Stomach (tissue), 9 donors: ENCODE results near the gene CEP44. TPM values are rescaled to one million over a fixed set of nuclear protein-coding genes. Genes with fewer than 3 reads are reported as not detected.

Source experiments
- DNase-seq, 2 donors: peaks; one replicate each; pipeline versions ENCODE4 v3.0.0 to v3.0.0-alpha.2; 2013 to 2019
- H3K27ac ChIP-seq, 5 donors: fragments of 200-600 bp in 4 of 5; sonication (generic) in 4 of 5; one replicate each; pipeline ENCODE4 v1.5.1; 2013 to 2019; ENCODE audit warnings: mild to moderate bottlenecking in 1 of 5, moderate library complexity in 1 of 5
- H3K27me3 ChIP-seq, 3 donors: fragments of 200-600 bp; sonication (generic); one replicate each; pipeline ENCODE4 v1.5.1; 2017 to 2019; ENCODE audit warnings: mixed run types in 1 of 3
- H3K36me3 ChIP-seq, 4 donors: fragments of 200-600 bp; sonication (generic); 1 replicate in 3 of 4; 2 replicates in 1 of 4; pipeline ENCODE4 v1.5.1; 2016 to 2019
- H3K4me1 ChIP-seq, 4 donors: fragments of 200-600 bp; sonication (generic); one replicate each; pipeline ENCODE4 v1.5.1; 2016 to 2019
- H3K4me3 ChIP-seq, 4 donors: fragments of 200-600 bp; sonication (generic) in 3 of 4; one replicate each; pipeline ENCODE4 v1.5.1; 2016 to 2019; ENCODE audit warnings: mild to moderate bottlenecking in 1 of 4
- H3K9me3 ChIP-seq, 4 donors: fragments of 200-600 bp; sonication (generic); one replicate each; pipeline ENCODE4 v1.5.1; 2016 to 2019
- EP300 ChIP-seq: sonication (generic); formaldehyde crosslinking; IDR thresholded peaks from one replicate; pipeline ENCODE4 v1.6.1; 2017; ENCODE audit warnings: antibody characterized with exemption
- POLR2A ChIP-seq, 4 donors: fragments of 450-650 bp; IDR thresholded peaks; one replicate each; pipeline ENCODE4 v1.6.1; 2016; ENCODE audit warnings: antibody characterized with exemption in 4 of 4, control low read depth in 2 of 4, mild to moderate bottlenecking in 1 of 4, moderate library complexity in 1 of 4
- POLR2AphosphoS5 ChIP-seq, 3 donors: sonication (generic); formaldehyde crosslinking; IDR thresholded peaks; one replicate each; pipeline ENCODE4 v1.6.1; 2016; ENCODE audit warnings: antibody characterized with exemption in 3 of 3
- WGBS, 5 donors: extraction: QIAGEN DNeasy Blood & Tissue Kit in 3 of 5; methylation state at CpG; one replicate each; pipeline versions ENCODE4 v1.1.5 to v1.1.7; 2013 to 2018; 5-methylcytosine and 5-hydroxymethylcytosine counted together
- intact Hi-C: fragments of 100-400 bp; cut with DNase I; formaldehyde crosslinking; loops from one replicate; pipeline ENCODE4 v1.15.1; 2023; ENCODE audit warnings: low total_unique reads
- polyA plus RNA-seq, 3 donors: library from polyadenylated mRNA; stranded (reverse); fragments of 200-250 nt; gene quantifications; one replicate each; pipeline ENCODE4 v1.2.3, GENCODE V29; 2013
- total RNA-seq, 5 donors: library from RNA; depleted of rRNA; stranded (reverse); fragments of >200 nt; gene quantifications; one replicate each; pipeline versions ENCODE4 v1.1.0 to v1.2.3, GENCODE V29; 2014 to 2016
- TF ChIP-seq, protein P1 (sequence below), 7 experiments: fragments of 450-650 bp in 4 of 7; fragments of 200-600 bp in 3 of 7; sonication (generic) in 3 of 7; IDR thresholded peaks; one replicate each; pipeline ENCODE4 v1.5.1; 2016 to 2019; ENCODE audit warnings: antibody characterized with exemption in 7 of 7, control low read depth in 2 of 7, mild to moderate bottlenecking in 1 of 7
- donor health status: healthy with polysubstance abuse.
- donor health status: Bipolar disorder and iron deficiency.
- donor health status: healthy.

Gene CEP44
- total and polyA plus RNA-seq, 8 donors = 3.4 to 42.0 (median 12.9) TPM

DNA sequence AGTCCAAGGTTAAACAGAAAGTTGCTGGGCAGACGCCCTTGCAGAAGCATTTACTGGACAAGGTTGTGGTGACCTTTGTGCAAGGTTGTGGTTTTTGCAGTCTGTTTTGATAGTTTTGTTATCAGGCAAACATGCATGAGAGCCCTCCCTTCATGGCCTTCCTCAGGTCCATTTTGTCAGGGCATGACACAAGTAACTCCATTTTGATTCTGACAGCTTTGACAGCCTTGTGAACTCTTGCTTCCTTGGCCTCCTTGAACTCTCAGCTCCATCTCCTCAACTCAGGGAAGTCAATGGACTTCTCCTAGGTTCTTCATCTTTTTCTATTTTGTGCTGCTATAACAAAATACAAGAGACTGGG is 97.7 kb downstream of the CEP44 start:
- no peaks in the 10 kb centered on the region for H3K4me1 ChIP-seq
- WGBS, 5 donors = 18 to 82% (median 43%) methylated on average over 1 of the region's 1 CpG
- no peak for DNase-seq
- no peak overlapping the region for H3K4me3 ChIP-seq
- H3K9me3 ChIP-seq = no peaks in the 10 kb centered on the region
- H3K27me3 ChIP-seq = no peaks in the 10 kb centered on the region
- H3K36me3 ChIP-seq = no peaks in the 10 kb centered on the region
- TF ChIP-seq, protein P1, sequence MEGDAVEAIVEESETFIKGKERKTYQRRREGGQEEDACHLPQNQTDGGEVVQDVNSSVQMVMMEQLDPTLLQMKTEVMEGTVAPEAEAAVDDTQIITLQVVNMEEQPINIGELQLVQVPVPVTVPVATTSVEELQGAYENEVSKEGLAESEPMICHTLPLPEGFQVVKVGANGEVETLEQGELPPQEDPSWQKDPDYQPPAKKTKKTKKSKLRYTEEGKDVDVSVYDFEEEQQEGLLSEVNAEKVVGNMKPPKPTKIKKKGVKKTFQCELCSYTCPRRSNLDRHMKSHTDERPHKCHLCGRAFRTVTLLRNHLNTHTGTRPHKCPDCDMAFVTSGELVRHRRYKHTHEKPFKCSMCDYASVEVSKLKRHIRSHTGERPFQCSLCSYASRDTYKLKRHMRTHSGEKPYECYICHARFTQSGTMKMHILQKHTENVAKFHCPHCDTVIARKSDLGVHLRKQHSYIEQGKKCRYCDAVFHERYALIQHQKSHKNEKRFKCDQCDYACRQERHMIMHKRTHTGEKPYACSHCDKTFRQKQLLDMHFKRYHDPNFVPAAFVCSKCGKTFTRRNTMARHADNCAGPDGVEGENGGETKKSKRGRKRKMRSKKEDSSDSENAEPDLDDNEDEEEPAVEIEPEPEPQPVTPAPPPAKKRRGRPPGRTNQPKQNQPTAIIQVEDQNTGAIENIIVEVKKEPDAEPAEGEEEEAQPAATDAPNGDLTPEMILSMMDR (IDR thresholded peaks at IDR 0.05) = no peak
- TF ChIP-seq POLR2A (IDR thresholded peaks at IDR 0.05) (no peak), POLR2AphosphoS5 (IDR thresholded peaks at IDR 0.05) (no peak), EP300 (no peak)
- intact Hi-C loops = no loop called here
- no peak overlapping the region for H3K27ac ChIP-seq

Other genes with a start within 250 kb of the CEP44 start
- 100 to 1,000 TPM in 1 of 5 donors, 10 to 100 TPM in 4; 13.3 to 104 (median 26.3) TPM for gene FBXO8, start 244 bp upstream of the CEP44 start, total RNA-seq
- 10 to 100 TPM; 15.3 to 27.3 (median 20.4) TPM for gene FBXO8, start 244 bp upstream of the CEP44 start, polyA plus RNA-seq
- 100 to 1,000 TPM in 1 of 5 donors, 10 to 100 TPM in 4; 13.6 to 492 (median 53.6) TPM for gene HPGD, start 238.6 kb downstream of the CEP44 start, total RNA-seq
- gene HPGD, start 238.6 kb downstream of the CEP44 start, polyA plus RNA-seq = 100 to 1,000 TPM in 1 of 3 donors, 10 to 100 TPM in 2; 30.0 to 396 (median 37.1) TPM